ENCODE data around the gene UNC5A. TPM values are rescaled to one million over a fixed set of nuclear protein-coding genes. Genes with fewer than 3 reads are reported as not detected.

UNC5A gene
- total RNA-seq, 1 experiment from 2014 or later = not detected

DNA sequence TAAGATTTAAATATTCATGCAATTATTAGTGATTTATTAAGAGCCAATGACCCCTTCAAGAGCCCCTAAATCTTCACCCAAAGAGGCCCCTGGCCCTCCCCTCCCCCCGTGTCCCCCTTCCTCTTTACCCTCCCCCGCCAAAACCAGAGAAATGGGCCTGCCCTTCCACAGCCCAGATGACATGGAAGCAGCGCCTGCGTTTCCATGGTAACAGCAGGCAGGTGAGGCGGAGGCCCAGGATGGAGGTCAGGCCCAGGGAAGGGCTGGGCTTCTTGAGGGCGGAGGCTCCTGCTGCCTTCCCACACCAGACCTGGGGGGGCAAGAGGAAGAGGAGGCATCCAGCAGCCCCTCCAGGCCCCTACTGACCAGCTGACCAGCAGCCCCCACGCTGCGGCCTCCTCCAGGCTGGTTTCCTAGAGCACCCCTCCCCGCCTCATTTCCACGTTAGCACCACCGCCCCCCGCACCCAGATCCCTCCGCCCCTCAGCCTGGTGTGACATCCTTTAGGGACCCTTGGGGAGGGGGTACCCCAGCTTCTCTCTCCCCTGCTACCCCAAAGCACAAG lies 37.4 kb downstream of the UNC5A start:
- no peak for DNase-seq
- Histone ChIP-seq H3K9me3 (ENCODE audit: low read length) (no peaks in the 10 kb centered on the region), H3K27me3 (ENCODE audit: low read length) (no peaks in the 10 kb centered on the region), H3K4me2 (ENCODE audit: low read depth, low read length, poor library complexity, severe bottlenecking) (no peak overlapping the region), H4K20me1 (ENCODE audit: insufficient read depth, low read depth, low read length) (no peaks in the 10 kb centered on the region), H3K27ac (ENCODE audit: low read length) (no peak overlapping the region), H2AFZ (ENCODE audit: low read length) (no peak overlapping the region), H3K36me3 (ENCODE audit: insufficient read depth, low read length) (no peaks in the 10 kb centered on the region), H3K4me1 (ENCODE audit: low read length) (no peaks in the 10 kb centered on the region), H3K79me2 (ENCODE audit: low read length) (no peaks in the 10 kb centered on the region), H3K9me2 (replicated peaks; ENCODE audit: insufficient read depth, low read length) (no peaks in the 10 kb centered on the region), H3K4me3 (ENCODE audit: low read length) (no peak overlapping the region), H3K9ac (ENCODE audit: low read length) (no peak overlapping the region)

DNA sequence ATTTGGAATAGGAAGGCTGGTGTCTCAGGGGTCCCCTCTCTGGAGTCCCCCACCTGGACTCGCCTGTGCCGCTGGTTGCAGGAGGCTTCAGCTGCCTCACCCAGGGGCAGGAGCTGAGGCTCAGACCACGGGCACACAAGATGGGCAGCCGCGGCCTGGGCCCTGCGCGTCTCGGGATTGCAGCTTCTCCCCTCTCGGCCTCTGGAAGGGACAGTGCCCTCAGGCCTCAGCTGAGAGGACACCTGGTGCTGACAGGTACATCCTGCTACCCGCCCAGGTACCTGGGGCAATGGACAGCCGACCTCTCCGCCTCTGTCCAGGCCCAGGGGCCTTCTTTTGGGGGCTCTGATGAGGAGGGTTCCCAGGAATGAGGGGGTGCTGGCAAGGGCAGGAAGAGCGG lies 38.3 kb downstream of the UNC5A start:
- H3K4me3 ChIP-seq (ENCODE audit: low read length) = no peak overlapping the region
- no peak overlapping the region for H3K27ac ChIP-seq (ENCODE audit: low read length)
- no peak overlapping the region for H3K4me2 ChIP-seq (ENCODE audit: low read depth, low read length, poor library complexity, severe bottlenecking)
- no peaks in the 10 kb centered on the region for H3K36me3 ChIP-seq (ENCODE audit: insufficient read depth, low read length)
- H3K79me2 ChIP-seq (ENCODE audit: low read length) = no peaks in the 10 kb centered on the region
- H2AFZ ChIP-seq (ENCODE audit: low read length) = no peak overlapping the region
- H3K9me2 ChIP-seq (replicated peaks; ENCODE audit: insufficient read depth, low read length) = no peaks in the 10 kb centered on the region
- H3K27me3 ChIP-seq (ENCODE audit: low read length) = no peaks in the 10 kb centered on the region
- H3K9me3 ChIP-seq (ENCODE audit: low read length) = no peaks in the 10 kb centered on the region
- no peak for DNase-seq
- H4K20me1 ChIP-seq (ENCODE audit: insufficient read depth, low read depth, low read length) = no peaks in the 10 kb centered on the region
- H3K9ac ChIP-seq (ENCODE audit: low read length) = no peak overlapping the region
- H3K4me1 ChIP-seq (ENCODE audit: low read length) = no peaks in the 10 kb centered on the region

DNA sequence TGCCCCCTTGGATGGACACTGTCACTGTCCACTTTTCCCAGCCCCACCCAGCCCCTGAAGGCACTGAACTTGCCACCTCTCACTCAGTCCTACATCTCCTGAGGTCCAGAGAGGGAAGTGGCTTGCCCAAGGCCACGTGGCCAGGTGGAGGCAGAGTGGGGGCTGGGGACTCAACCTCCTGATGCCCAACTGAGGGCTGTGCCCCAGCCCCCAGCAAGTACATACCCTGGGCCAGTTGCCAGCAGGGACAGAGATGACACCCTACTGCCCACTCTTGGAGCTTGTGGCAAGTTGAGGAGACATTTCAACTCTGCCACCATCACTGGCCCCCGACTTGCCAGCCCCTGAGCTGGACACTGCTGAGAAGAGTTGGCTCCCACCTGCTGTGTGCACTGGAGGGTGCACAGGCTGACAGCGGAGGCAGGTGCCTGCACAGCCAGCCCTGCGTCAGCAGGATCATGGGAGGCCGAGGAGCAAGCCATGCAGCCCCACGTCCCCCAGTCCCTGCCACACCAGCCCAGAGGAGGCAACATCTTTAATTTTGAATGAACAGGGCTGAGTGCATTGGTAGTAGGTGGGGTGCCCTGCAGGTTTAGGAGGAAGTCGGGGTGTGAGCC lies 39.4 kb downstream of the UNC5A start:
- Histone ChIP-seq H3K4me3 (ENCODE audit: low read length) (no peak overlapping the region), H3K36me3 (ENCODE audit: insufficient read depth, low read length) (no peaks in the 10 kb centered on the region), H3K4me2 (ENCODE audit: low read depth, low read length, poor library complexity, severe bottlenecking) (no peak overlapping the region), H3K79me2 (ENCODE audit: low read length) (no peaks in the 10 kb centered on the region), H3K9me3 (ENCODE audit: low read length) (no peaks in the 10 kb centered on the region), H3K27ac (ENCODE audit: low read length) (no peak overlapping the region), H3K9me2 (replicated peaks; ENCODE audit: insufficient read depth, low read length) (no peaks in the 10 kb centered on the region), H3K4me1 (ENCODE audit: low read length) (no peaks in the 10 kb centered on the region), H4K20me1 (ENCODE audit: insufficient read depth, low read depth, low read length) (no peaks in the 10 kb centered on the region), H2AFZ (ENCODE audit: low read length) (no peak overlapping the region), H3K9ac (ENCODE audit: low read length) (no peak overlapping the region), H3K27me3 (ENCODE audit: low read length) (no peaks in the 10 kb centered on the region)
- no peak for DNase-seq

DNA sequence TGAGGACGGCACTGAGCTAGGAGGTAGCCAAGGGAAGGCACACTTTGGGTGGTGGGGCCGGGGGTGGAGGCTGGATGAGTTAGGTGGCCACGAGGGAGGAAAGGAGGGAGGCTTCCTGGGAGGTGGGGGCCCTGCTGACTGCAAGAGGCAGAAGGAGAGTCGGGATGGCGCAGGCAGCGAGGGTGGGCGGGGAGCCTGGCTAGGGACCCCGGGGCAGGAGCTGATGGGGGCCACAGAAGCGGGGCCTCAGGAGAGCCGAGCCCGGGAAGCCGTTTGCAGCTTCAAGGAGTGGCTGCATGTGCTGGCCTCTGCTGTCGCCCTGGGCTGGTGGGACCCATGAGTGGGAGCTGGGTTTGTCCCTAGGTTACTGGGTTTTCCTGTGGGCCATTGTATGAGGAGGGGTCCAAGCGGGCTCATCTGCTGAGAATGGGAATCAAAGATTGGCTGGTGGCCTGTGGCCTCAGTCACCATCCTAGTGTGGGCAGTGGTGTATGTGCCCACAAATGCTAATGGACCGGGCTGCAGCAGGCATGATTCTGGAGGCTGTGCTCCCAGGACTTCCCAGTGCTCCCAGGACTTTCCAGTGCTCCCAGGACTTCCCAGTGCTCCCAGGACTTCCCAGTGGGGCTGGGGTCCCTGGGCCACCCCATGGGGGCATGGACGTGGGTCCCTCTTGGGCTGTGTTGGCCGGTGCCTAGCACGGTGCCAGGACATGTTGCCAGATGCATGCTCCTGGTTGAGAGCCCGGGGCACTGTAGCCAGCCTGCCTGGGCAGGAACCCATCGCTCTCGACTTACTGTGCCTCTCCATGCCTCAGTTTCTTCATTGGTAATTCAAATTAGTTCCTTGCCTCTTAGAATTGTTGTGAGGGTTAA lies 40.2 kb downstream of the UNC5A start:
- no peaks in the 10 kb centered on the region for H3K36me3 ChIP-seq (ENCODE audit: insufficient read depth, low read length)
- no peaks in the 10 kb centered on the region for H3K4me1 ChIP-seq (ENCODE audit: low read length)
- H3K9me2 ChIP-seq (replicated peaks; ENCODE audit: insufficient read depth, low read length) = no peaks in the 10 kb centered on the region
- no peak overlapping the region for H3K9ac ChIP-seq (ENCODE audit: low read length)
- H3K4me3 ChIP-seq (ENCODE audit: low read length) = no peak overlapping the region
- no peaks in the 10 kb centered on the region for H3K79me2 ChIP-seq (ENCODE audit: low read length)
- no peaks in the 10 kb centered on the region for H4K20me1 ChIP-seq (ENCODE audit: insufficient read depth, low read depth, low read length)
- H3K27me3 ChIP-seq (ENCODE audit: low read length) = no peaks in the 10 kb centered on the region
- no peak overlapping the region for H3K27ac ChIP-seq (ENCODE audit: low read length)
- no peaks in the 10 kb centered on the region for H3K9me3 ChIP-seq (ENCODE audit: low read length)
- no peak overlapping the region for H2AFZ ChIP-seq (ENCODE audit: low read length)
- DNase-seq = no peak
- H3K4me2 ChIP-seq (ENCODE audit: low read depth, low read length, poor library complexity, severe bottlenecking) = no peak overlapping the region

DNA sequence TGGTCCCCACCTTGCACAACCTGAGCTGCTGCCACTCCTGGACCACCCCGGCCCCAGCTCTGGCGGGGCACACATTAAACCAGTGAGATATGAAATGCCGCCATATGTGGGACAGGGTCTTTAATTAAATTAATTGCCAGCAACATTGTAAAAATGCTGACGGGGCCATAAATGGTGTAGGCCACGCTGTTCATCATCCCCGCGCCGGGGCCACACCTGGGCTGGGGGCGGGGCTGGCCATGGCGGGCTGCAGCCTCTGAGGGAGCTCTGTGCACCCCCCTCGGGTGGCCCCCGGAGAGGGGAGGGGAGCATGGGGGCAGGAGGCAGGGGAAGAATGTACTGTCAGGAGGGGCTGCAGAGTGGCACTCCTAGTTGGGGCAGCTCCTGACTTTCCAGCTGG lies 41.0 kb downstream of the UNC5A start:
- Histone ChIP-seq H4K20me1 (ENCODE audit: insufficient read depth, low read depth, low read length) (no peaks in the 10 kb centered on the region), H3K36me3 (ENCODE audit: insufficient read depth, low read length) (no peaks in the 10 kb centered on the region), H3K4me1 (ENCODE audit: low read length) (peaks cover 3% of the 10 kb centered on the region; the same call in 1 of the 2 replicates), H2AFZ (ENCODE audit: low read length) (no peak overlapping the region), H3K4me3 (ENCODE audit: low read length) (no peak overlapping the region), H3K9me2 (replicated peaks; ENCODE audit: insufficient read depth, low read length) (no peaks in the 10 kb centered on the region), H3K9me3 (ENCODE audit: low read length) (no peaks in the 10 kb centered on the region), H3K4me2 (ENCODE audit: low read depth, low read length, poor library complexity, severe bottlenecking) (no peak overlapping the region), H3K79me2 (ENCODE audit: low read length) (no peaks in the 10 kb centered on the region), H3K27me3 (ENCODE audit: low read length) (no peaks in the 10 kb centered on the region), H3K9ac (ENCODE audit: low read length) (no peak overlapping the region), H3K27ac (ENCODE audit: low read length) (no peak overlapping the region)
- DNase-seq = no peak

DNA sequence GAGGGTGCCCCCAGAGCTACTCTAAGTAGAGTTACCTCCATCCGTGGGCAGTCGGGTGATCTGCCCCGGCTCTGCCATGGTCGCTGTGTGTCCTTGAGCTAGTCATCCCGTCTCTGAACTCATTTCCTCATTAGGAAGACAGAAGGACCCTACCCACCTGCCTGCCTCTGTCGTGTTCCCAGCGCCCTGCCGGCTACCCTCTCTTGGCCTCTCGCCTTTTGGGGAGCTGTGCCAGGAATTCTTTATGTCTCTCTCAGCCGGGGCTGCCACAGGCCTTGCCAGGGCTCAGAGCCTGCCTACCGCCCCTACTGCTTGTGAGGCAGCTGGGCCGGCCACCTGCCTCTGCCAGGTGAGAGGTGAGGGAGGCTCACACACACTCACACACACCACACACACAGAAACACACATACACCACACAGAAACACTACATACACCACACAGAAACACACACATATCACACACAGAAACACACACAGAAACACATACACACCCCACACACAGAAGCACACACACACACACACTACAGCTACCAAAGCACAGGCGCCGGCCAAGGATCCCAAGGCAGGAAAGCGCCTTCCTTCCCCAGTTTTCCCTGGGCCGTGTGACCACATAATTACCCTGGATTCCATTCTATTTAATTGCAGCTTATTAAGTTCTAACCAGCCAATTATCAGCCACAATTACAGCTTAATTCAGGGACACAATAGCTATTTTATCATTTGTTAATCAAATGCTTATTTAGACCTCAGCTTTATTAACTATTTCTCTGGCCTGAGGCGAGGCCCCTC lies 41.7 kb downstream of the UNC5A start:
- H3K4me3 ChIP-seq (ENCODE audit: low read length) = no peak overlapping the region
- no peak for DNase-seq
- no peaks in the 10 kb centered on the region for H3K36me3 ChIP-seq (ENCODE audit: insufficient read depth, low read length)
- H3K9me2 ChIP-seq (replicated peaks; ENCODE audit: insufficient read depth, low read length) = no peaks in the 10 kb centered on the region
- no peak overlapping the region for H3K9ac ChIP-seq (ENCODE audit: low read length)
- H3K27me3 ChIP-seq (ENCODE audit: low read length) = no peaks in the 10 kb centered on the region
- no peak overlapping the region for H3K4me2 ChIP-seq (ENCODE audit: low read depth, low read length, poor library complexity, severe bottlenecking)
- H3K79me2 ChIP-seq (ENCODE audit: low read length) = no peaks in the 10 kb centered on the region
- no peaks in the 10 kb centered on the region for H4K20me1 ChIP-seq (ENCODE audit: insufficient read depth, low read depth, low read length)
- no peaks in the 10 kb centered on the region for H3K9me3 ChIP-seq (ENCODE audit: low read length)
- no peak overlapping the region for H2AFZ ChIP-seq (ENCODE audit: low read length)
- no peak overlapping the region for H3K27ac ChIP-seq (ENCODE audit: low read length)
- H3K4me1 ChIP-seq (ENCODE audit: low read length) = peaks cover 3% of the 10 kb centered on the region; the same call in 1 of the 2 replicates

DNA sequence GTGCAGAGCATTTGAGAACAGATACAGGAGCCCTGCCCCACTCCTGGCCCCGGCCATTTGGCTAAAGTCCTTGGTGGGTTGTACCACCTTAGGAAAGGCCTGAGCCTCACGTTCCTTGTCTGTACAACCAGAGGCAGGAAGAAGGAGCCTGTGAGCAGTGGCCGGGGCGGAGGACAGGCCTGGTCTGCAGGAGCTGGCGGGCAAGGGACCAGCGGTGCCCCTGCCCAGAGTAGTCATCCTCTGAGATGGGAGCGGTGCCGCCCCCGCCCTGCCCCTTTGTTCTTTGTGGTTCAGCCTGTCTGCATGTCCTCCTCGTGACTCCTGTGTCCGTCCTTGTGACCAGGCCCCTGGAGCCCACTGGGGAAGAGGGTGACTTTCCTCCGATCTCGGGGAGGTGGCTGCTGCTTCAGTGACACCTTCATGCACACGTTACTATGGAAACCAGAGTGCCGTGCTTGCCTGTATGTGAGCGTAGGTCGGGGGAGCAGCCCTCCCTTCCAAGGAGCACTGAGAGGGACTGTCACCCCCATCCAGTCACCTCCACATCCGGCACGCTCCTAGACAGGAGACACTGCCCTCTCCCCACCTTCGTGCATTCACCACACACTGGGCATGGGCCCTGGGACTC lies 42.9 kb downstream of the UNC5A start:
- peaks cover 3% of the 10 kb centered on the region; the same call in 1 of the 2 replicates for H3K4me1 ChIP-seq (ENCODE audit: low read length)

More for the DNA sequence above, 42.9 kb downstream of the UNC5A start:
- Histone ChIP-seq H3K9me3 (ENCODE audit: low read length) (no peaks in the 10 kb centered on the region), H3K27ac (ENCODE audit: low read length) (no peak overlapping the region), H3K9me2 (replicated peaks; ENCODE audit: insufficient read depth, low read length) (no peaks in the 10 kb centered on the region), H3K4me3 (ENCODE audit: low read length) (no peak overlapping the region), H3K9ac (ENCODE audit: low read length) (no peak overlapping the region), H4K20me1 (ENCODE audit: insufficient read depth, low read depth, low read length) (no peaks in the 10 kb centered on the region; the same call in 1 of the 2 replicates), H3K36me3 (ENCODE audit: insufficient read depth, low read length) (no peaks in the 10 kb centered on the region), H3K4me2 (ENCODE audit: low read depth, low read length, poor library complexity, severe bottlenecking) (no peak overlapping the region), H3K79me2 (ENCODE audit: low read length) (no peaks in the 10 kb centered on the region), H3K27me3 (ENCODE audit: low read length) (no peaks in the 10 kb centered on the region), H2AFZ (ENCODE audit: low read length) (no peak overlapping the region)
- no peak for DNase-seq
